Sigmoid colon (tissue), 7 donors: ENCODE measurements around the gene NOL8. TPM values are rescaled to one million over a fixed set of nuclear protein-coding genes. Genes with fewer than 3 reads are reported as not detected.

Experiments
- DNase-seq: peaks from one replicate; pipeline ENCODE4 v3.0.0-alpha.2; 2019
- H3K27ac ChIP-seq, 4 donors: fragments of 200-600 bp; sonication (generic); one replicate each; pipeline ENCODE4 v1.5.1; 2016 to 2019; ENCODE audit warnings: mild to moderate bottlenecking in 1 of 4
- H3K27me3 ChIP-seq, 3 donors: fragments of 200-600 bp; sonication (generic); one replicate each; pipeline ENCODE4 v1.5.1; 2019; ENCODE audit warnings: mild to moderate bottlenecking in 1 of 3
- H3K36me3 ChIP-seq, 4 donors: fragments of 200-600 bp; sonication (generic); one replicate each; pipeline ENCODE4 v1.5.1; 2016 to 2019
- H3K4me1 ChIP-seq, 4 donors: fragments of 200-600 bp; sonication (generic); one replicate each; pipeline ENCODE4 v1.5.1; 2017 to 2019
- H3K4me3 ChIP-seq, 4 donors: fragments of 200-600 bp; sonication (generic); one replicate each; pipeline ENCODE4 v1.5.1; 2017 to 2019; ENCODE audit warnings: mild to moderate bottlenecking in 2 of 4, moderate library complexity in 1 of 4
- H3K9me3 ChIP-seq, 4 donors: fragments of 200-600 bp in 3 of 4; sonication (generic) in 3 of 4; one replicate each; pipeline versions ENCODE4 v1.5.1 to v1.6.1; 2013 to 2019
- CTCF ChIP-seq, 4 experiments: fragments of 450-650 bp in 3 of 4; fragments of 200-600 bp in 1 of 4; IDR thresholded peaks; one replicate each; pipeline ENCODE4 v1.5.1; 2016 to 2019; ENCODE audit warnings: antibody characterized with exemption in 4 of 4, mild to moderate bottlenecking in 3 of 4, moderate library complexity in 2 of 4
- EP300 ChIP-seq, 4 donors: sonication (generic); formaldehyde crosslinking; IDR thresholded peaks; one replicate each; pipeline ENCODE4 v1.6.1; 2017; ENCODE audit warnings: antibody characterized with exemption in 4 of 4
- POLR2A ChIP-seq, 2 donors: fragments of 450-650 bp; IDR thresholded peaks; one replicate each; pipeline ENCODE4 v1.6.1; 2016; ENCODE audit warnings: antibody characterized with exemption in 2 of 2, mild to moderate bottlenecking in 2 of 2, moderate library complexity in 2 of 2
- POLR2AphosphoS5 ChIP-seq, 4 donors: sonication (generic); formaldehyde crosslinking; IDR thresholded peaks; one replicate each; pipeline ENCODE4 v1.6.1; 2017; ENCODE audit warnings: antibody characterized with exemption in 4 of 4
- WGBS, 2 donors: extraction: QIAGEN DNeasy Blood & Tissue Kit; methylation state at CpG; one replicate each; pipeline ENCODE4 v1.1.7; 2013; 5-methylcytosine and 5-hydroxymethylcytosine counted together
- intact Hi-C: fragments of 100-400 bp; cut with DNase I; formaldehyde crosslinking; loops from one replicate; pipeline ENCODE4 v1.15.1; 2023
- polyA plus RNA-seq, 3 donors: library from polyadenylated mRNA; stranded (reverse); fragments of 200-250 nt; gene quantifications; one replicate each; pipeline ENCODE4 v1.2.3, GENCODE V29; 2013
- total RNA-seq, 4 donors: library from RNA; depleted of rRNA; stranded (reverse); fragments of >200 nt; gene quantifications; one replicate each; pipeline ENCODE4 v1.1.0, GENCODE V29; 2016
- donor health status: healthy with polysubstance abuse.
- donor health status: Bipolar disorder and iron deficiency.
- donor health status: healthy.

Gene NOL8
- total and polyA plus RNA-seq, 7 donors = 7.9 to 32.1 (median 23.9) TPM

DNA sequence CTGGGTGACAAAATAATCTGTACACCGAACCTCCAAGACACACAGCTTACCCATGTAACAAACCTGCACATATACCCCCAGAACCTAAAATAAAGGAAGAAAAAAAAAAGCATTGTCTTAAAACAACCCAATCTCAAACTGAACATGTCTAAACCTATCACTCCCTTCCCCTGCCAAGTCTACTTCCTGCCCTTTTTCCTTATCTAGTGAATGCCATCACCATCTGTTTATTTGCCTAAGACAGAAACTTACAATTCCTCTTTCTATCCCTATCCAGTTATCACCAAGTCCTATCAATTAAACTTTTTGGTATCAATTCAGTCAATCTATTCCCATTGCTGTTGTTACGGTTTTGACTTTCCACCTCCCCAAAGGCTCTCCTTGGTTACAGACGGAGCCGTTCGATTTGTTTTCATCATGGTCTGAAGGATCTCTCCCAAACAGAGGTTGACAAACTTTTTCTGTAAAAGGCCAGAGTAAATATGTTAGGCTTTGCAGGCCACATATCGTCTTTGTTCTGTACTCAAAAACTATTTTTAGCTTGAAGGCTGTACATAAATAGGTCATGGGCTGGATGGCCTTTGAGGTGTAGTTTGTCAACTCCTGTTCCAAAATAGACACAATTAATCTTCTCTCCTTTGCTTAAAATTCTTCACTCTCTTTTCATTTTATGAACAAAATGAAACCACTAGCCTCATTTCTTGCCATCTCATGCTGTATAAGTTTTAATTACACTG lies 12.1 kb downstream of the NOL8 start:
- Histone ChIP-seq H3K36me3 (peaks cover 14 to 82% (median 32%) of the 10 kb centered on the region in 4 donors), H3K9me3 (no peaks in the 10 kb centered on the region), H3K27me3 (no peaks in the 10 kb centered on the region), H3K4me3 (no peak overlapping the region), H3K4me1 (peaks cover 0 to 9% (median 2%) of the 10 kb centered on the region in 4 donors), H3K27ac (no peak overlapping the region)
- DNase-seq = no peak
- intact Hi-C loops = no loop called here
- 79 to 93% methylated on average over 6 of the region's 6 CpGs for WGBS, 2 donors
- no peak for TF ChIP-seq EP300 (IDR thresholded peaks at IDR 0.05)
- no peak for TF ChIP-seq POLR2AphosphoS5 (IDR thresholded peaks at IDR 0.05)
- no peak for TF ChIP-seq CTCF (IDR thresholded peaks at IDR 0.05)
- TF ChIP-seq POLR2A (IDR thresholded peaks at IDR 0.05) = no peak

GRCh38 chr9:92310562-92310961 lies 14.6 kb downstream of the NOL8 start:
- no peak for TF ChIP-seq EP300 (IDR thresholded peaks at IDR 0.05)
- no peak for TF ChIP-seq POLR2AphosphoS5 (IDR thresholded peaks at IDR 0.05)
- no peak for TF ChIP-seq POLR2A (IDR thresholded peaks at IDR 0.05)
- TF ChIP-seq CTCF (IDR thresholded peaks at IDR 0.05) = no peak
- peaks cover 0 to 9% (median 2%) of the 10 kb centered on the region in 4 donors for H3K4me1 ChIP-seq
- H3K36me3 ChIP-seq = peaks cover 17 to 82% (median 44%) of the 10 kb centered on the region in 4 donors
- H3K27me3 ChIP-seq = no peaks in the 10 kb centered on the region
- DNase-seq = no peak
- no peak overlapping the region for H3K27ac ChIP-seq
- WGBS, 2 donors = 95% methylated on average over 3 of the region's 3 CpGs
- H3K9me3 ChIP-seq = no peaks in the 10 kb centered on the region
- H3K4me3 ChIP-seq = no peak overlapping the region
- intact Hi-C loops = no loop called here

DNA sequence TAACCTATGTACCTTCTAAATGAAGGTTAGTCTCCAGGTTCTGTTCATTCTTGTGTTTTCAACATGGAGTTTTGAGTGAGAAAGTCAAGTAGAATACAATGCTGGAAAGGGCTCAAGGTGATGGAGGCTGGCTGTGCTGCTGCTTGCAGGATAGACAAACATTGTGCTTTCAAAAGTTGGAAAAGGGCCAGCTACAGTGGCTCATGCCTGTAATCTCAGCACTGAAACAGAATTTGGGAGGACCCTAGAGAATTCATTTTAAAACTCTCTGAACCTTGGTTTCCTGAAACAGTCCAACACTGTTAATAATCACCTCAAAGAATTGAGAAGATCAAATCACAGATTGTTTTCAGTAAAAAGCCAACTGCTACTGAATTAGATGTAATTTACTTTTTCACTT lies 16.3 kb downstream of the NOL8 start:
- no peak overlapping the region for H3K27ac ChIP-seq
- no peak overlapping the region for H3K4me3 ChIP-seq
- H3K4me1 ChIP-seq = peaks cover 0 to 9% (median 2%) of the 10 kb centered on the region in 4 donors
- no peaks in the 10 kb centered on the region for H3K27me3 ChIP-seq
- TF ChIP-seq EP300 (IDR thresholded peaks at IDR 0.05) (no peak), CTCF (IDR thresholded peaks at IDR 0.05) (no peak), POLR2A (IDR thresholded peaks at IDR 0.05) (no peak), POLR2AphosphoS5 (IDR thresholded peaks at IDR 0.05) (no peak)
- no peaks in the 10 kb centered on the region for H3K9me3 ChIP-seq
- DNase-seq = no peak
- intact Hi-C loops = no loop called here
- H3K36me3 ChIP-seq = peaks cover 24 to 83% (median 55%) of the 10 kb centered on the region in 4 donors

DNA sequence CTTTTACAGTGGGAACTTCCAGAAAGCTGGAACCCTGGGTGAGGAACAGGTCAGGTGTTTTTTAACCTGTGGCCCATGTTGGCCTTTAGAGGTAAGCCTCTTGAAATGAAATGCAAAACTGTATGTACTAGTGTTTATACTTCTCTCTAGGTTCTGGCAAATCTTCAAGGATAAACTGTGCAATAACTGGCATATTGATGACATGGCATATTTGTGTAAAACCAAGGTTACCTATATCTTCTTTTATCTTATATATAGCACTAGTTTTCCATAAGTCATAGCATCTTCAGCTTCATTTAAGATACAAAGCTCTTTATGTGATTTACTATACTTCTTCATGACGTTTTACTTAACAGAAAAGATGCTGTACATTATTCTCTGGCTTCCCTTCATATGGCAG lies 24.2 kb downstream of the NOL8 start:
- Histone ChIP-seq H3K27ac (no peak overlapping the region), H3K36me3 (peaks cover 31 to 93% (median 54%) of the 10 kb centered on the region in 4 donors), H3K4me3 (no peak overlapping the region), H3K4me1 (no peaks in the 10 kb centered on the region), H3K27me3 (no peaks in the 10 kb centered on the region), H3K9me3 (no peaks in the 10 kb centered on the region)
- no peak for DNase-seq
- intact Hi-C loops = no loop called here
- 79 to 89% methylated on average over 1 of the region's 1 CpG for WGBS, 2 donors
- TF ChIP-seq CTCF (IDR thresholded peaks at IDR 0.05) (no peak), EP300 (IDR thresholded peaks at IDR 0.05) (no peak), POLR2A (IDR thresholded peaks at IDR 0.05) (no peak), POLR2AphosphoS5 (IDR thresholded peaks at IDR 0.05) (no peak)
